ENCODE data around the gene PHF14.

- no peak for TF ChIP-seq CTCF (IDR thresholded peaks at IDR 0.05)
- TF ChIP-seq POLR2A (IDR thresholded peaks at IDR 0.05), result no peak
Measured at GRCh38 chr7:10939237-10939910, 34.3 kb upstream of the PHF14 start.
